Stimulated activated CD4-positive, alpha-beta T cell treated with anti-CD3 and anti-CD28 coated beads, Interleukin-15, amount 100 ng/mL, for 48 hours (primary cell): ENCODE results near the gene C9orf43.

Experiments used
- DNase-seq, 2 donors: peaks; one replicate each; pipeline ENCODE4 v3.0.0-alpha.2; 2020; ENCODE audit warnings: low read depth in 2 of 2

C9orf43 gene

GRCh38 chr9:113465599-113466140 lies 55.1 kb downstream of the C9orf43 start:
- no peak for DNase-seq

GRCh38 chr9:113467183-113467582 lies 56.6 kb downstream of the C9orf43 start:
- DNase-seq, result no peak

GRCh38 chr9:113468716-113469448 lies 58.3 kb downstream of the C9orf43 start:
- no peak for DNase-seq

GRCh38 chr9:113471143-113471542 lies 60.6 kb downstream of the C9orf43 start:
- DNase-seq, result no peak

- no peak for DNase-seq
Observed at GRCh38 chr9:113471566-113471965, 61.0 kb downstream of the C9orf43 start.

- DNase-seq, result no peak
Observed at GRCh38 chr9:113472199-113472598, 61.7 kb downstream of the C9orf43 start.

GRCh38 chr9:113474360-113475028 lies 63.9 kb downstream of the C9orf43 start:
- no peak for DNase-seq

- DNase-seq, result no peak
Observed at GRCh38 chr9:113475031-113475430, 64.5 kb downstream of the C9orf43 start.

- no peak for DNase-seq
Observed at GRCh38 chr9:113475992-113476391, 65.4 kb downstream of the C9orf43 start.

GRCh38 chr9:113476511-113476916 lies 66.0 kb downstream of the C9orf43 start:
- DNase-seq, result no peak

- DNase-seq, result no peak
Observed at GRCh38 chr9:113477058-113477457, 66.5 kb downstream of the C9orf43 start.

- DNase-seq, result no peak
Observed at GRCh38 chr9:113477661-113478060, 67.1 kb downstream of the C9orf43 start.

GRCh38 chr9:113479174-113479621 lies 68.7 kb downstream of the C9orf43 start:
- no peak for DNase-seq
